Liver (tissue), 3 donors: ENCODE measurements around the gene PDE1C.

Experiments
- SP1 ChIP-seq: IDR thresholded peaks from 2 replicates; pipeline ENCODE4 v1.6.1; 2018; ENCODE audit warnings: antibody characterized with exemption, mild to moderate bottlenecking
- TAF1 ChIP-seq: conservative IDR thresholded peaks from 2 replicates; pipeline ENCODE4 v1.6.1; 2016; ENCODE audit warnings: antibody characterized with exemption, mild to moderate bottlenecking
- YY1 ChIP-seq: IDR thresholded peaks from 2 replicates; pipeline ENCODE4 v1.6.1; 2016; ENCODE audit warnings: antibody characterized with exemption, mild to moderate bottlenecking
- TF ChIP-seq, protein P1 (sequence below): fragments of 150-350 bp; IDR thresholded peaks from 2 replicates; pipeline ENCODE4 v1.5.1; 2017; ENCODE audit warnings: improper control_type of control experiment, low read depth, low read length; ENCODE audit not compliant: missing input control
- donor health status: healthy.
- donor health status: healthy.

DNA sequence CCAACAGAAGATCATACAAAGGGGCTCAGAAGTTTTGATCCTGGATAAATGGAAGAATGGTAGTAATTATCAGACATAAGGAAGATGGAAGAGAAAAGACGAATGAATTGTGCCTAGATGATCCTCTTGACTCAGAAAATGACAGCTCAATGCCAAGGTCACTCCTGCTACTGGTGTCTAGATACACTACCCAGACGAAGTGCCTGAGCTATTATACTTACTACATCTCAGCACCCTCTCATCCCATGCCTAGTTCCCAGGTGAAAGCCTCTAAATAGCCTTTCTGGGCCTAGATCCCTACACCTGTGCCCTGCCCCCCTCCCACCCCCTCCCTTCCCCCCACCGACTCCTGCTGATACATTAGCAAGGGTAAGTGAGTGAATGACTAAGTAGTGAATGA lies 25.5 kb downstream of the PDE1C start:
- TF ChIP-seq, protein P1, sequence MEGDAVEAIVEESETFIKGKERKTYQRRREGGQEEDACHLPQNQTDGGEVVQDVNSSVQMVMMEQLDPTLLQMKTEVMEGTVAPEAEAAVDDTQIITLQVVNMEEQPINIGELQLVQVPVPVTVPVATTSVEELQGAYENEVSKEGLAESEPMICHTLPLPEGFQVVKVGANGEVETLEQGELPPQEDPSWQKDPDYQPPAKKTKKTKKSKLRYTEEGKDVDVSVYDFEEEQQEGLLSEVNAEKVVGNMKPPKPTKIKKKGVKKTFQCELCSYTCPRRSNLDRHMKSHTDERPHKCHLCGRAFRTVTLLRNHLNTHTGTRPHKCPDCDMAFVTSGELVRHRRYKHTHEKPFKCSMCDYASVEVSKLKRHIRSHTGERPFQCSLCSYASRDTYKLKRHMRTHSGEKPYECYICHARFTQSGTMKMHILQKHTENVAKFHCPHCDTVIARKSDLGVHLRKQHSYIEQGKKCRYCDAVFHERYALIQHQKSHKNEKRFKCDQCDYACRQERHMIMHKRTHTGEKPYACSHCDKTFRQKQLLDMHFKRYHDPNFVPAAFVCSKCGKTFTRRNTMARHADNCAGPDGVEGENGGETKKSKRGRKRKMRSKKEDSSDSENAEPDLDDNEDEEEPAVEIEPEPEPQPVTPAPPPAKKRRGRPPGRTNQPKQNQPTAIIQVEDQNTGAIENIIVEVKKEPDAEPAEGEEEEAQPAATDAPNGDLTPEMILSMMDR: no peak
- TF ChIP-seq SP1 (no peak), TAF1 (no peak), YY1 (no peak)
